Measurements from ENCODE around the gene PLEKHM2. TPM values are rescaled to one million over a fixed set of nuclear protein-coding genes. Genes with fewer than 3 reads are reported as not detected.

The PLEKHM2 gene
- total and polyA plus RNA-seq, 2 of the 8 experiments (the other 6 are each of a cell fraction or from before 2014, with no cell fraction given), result 38.3 to 47.6 TPM

DNA sequence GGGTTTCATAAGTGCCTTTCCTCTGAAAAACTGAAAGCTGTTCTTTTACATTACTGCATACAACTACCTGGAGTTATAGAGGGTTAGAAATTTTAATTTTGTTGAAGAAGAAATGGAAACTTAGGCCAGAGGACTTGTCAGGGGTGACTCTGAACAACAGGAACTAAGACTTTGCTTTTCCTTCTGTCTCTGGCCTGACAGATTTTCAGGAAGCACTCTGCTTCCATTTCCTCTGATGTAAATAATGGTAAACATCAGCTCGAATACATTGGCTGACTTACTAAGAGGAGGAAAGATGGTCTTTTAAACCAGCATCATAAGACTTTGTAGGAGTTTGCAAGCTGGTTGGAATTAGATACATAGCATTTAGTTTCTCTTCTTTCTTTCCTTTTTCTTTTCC lies 27.1 kb upstream of the PLEKHM2 start (continued):
- TF ChIP-seq TEAD4 (IDR thresholded peaks at IDR 0.05; ENCODE audit: low read depth, low read length), result no peak
- no peak for TF ChIP-seq SAP30 (IDR thresholded peaks at IDR 0.05; ENCODE audit: insufficient read depth, insufficient replicate concordance, low read length)

Measured in H1 (cell line).